ENCODE measurements around the gene FAM20A.

Gene FAM20A

GRCh38 chr17:68489919-68490318 is 111.2 kb downstream of the FAM20A start:
- DNase-seq = no peak

Data from GOT3 (cell line).